Germinal center (tissue), 1 donor: ENCODE results near the gene CYP1B1.

Source experiments
- DNase-seq: peaks from one replicate; pipeline ENCODE4 v3.0.0; 2012; ENCODE audit warnings: mixed read lengths, low spot score

Gene CYP1B1

DNA sequence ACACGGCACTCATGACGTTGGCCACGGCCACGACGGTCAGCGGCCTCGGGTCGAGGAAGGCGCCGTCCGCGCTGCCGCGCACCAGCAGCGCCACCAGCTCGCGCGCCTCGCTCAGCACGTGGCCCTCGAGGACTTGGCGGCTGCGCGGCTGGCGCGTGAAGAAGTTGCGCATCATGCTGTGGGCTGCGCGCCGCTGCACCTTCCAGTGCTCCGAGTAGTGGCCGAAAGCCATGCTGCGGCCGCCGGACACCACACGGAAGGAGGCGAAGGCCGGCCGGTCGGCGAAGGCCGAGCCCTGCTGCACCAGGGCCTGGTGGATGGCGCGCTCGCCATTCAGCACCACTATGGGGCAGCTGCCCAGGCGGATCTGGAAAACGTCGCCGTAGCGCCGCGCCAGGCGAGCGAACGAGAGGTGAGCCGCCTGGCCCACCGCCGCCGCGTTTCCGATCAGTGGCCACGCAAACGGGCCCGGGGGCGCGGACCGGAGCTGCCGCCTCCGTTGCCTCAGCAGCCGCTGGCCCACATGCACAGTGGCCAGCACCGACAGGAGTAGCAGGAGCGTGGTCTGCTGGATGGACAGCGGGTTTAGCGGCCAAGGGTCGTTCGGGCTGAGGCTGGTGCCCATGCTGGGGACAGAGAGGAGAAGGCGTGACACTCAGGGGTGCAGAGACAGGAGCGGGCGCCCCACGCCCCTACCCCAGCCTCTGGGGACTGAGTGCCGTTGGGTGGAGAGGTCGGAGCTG lies 1.0 kb downstream of the CYP1B1 start:
- DNase-seq = no peak

DNA sequence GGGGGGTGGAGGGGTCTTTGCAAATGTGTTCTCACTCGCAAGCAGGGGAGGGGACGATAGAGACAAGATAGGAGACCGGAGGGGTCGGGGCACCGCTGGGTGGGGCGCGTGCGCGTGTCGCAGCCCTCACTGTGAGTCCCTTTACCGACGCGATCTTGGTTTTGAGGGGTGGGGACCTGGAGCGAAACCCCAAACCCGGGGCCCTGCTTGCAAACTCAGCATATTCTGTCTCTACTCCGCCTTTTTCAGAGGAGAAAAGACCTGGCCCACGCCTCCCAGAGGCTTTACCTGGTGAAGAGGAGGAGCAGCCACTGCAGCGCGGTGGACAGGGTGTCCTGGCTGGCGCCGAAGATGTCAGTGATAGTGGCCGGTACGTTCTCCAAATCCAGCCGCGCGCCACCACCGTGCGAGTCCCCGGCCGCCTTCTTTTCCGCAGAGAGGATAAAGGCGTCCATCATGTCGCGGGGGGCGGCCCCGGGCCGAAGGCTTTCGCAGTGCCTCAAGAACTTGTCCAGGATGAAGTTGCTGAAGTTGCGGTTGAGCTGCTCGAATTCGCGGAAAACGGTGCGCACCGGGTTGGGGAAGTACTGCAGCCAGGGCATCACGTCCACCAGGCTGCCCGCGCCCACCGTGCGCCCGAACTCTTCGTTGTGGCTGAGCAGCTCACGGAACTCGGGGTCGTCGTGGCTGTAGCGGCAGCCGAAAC lies 1.7 kb downstream of the CYP1B1 start:
- no peak for DNase-seq

GRCh38 chr2:38073211-38074057 lies 2.5 kb downstream of the CYP1B1 start:
- no peak for DNase-seq

- DNase-seq = no peak
These were observed 5.5 kb downstream of the CYP1B1 start for GRCh38 chr2:38070438-38070837.

- DNase-seq = no peak
These were observed 7.7 kb downstream of the CYP1B1 start for GRCh38 chr2:38068234-38068633.

GRCh38 chr2:38066421-38067115 lies 9.4 kb downstream of the CYP1B1 start:
- DNase-seq = no peak

GRCh38 chr2:38065502-38066135 lies 10.3 kb downstream of the CYP1B1 start:
- DNase-seq = no peak

- DNase-seq = no peak
These were observed 11.0 kb downstream of the CYP1B1 start for GRCh38 chr2:38064801-38065501.

GRCh38 chr2:38060236-38061018 lies 15.5 kb downstream of the CYP1B1 start:
- no peak for DNase-seq

GRCh38 chr2:38057651-38058410 lies 18.1 kb downstream of the CYP1B1 start:
- no peak for DNase-seq

DNA sequence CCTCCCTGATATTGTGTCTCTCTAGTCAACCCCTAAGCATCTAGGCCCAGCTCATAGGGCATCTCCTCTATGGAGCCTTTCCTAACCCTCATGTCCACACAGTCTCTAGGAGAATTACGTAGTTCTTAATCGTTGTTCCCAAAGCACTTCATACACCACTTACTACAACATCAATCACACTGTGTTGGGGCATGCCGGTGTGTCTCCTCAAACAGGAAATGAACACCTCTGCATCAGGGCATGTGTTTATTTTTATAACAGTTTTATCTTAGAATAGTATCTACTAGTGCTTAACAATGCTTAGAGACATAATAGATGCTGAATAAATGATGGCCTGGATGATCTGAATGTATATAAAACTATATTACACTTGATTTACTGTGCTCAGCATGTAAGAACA lies 19.7 kb downstream of the CYP1B1 start:
- no peak for DNase-seq

DNA sequence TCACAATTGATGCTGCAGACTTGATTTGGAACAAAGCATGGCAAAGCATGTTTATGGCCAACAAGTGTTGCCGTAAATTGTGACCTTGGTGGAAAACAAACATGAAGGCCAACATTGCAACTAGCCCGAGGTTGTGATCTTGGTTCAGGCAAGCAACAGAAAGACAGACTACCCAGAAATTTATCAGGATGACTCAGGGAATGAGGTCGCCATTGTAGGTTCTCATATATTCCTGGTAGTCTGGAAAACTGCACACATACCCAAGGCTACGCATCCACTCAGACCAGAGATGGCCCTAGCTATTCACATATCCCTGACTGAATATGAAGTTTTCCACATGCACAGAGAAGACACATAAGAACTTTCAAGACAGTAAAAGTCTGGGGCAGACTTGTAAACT lies 30.1 kb downstream of the CYP1B1 start:
- no peak for DNase-seq

GRCh38 chr2:38039121-38039910 lies 36.6 kb downstream of the CYP1B1 start:
- no peak for DNase-seq

DNA sequence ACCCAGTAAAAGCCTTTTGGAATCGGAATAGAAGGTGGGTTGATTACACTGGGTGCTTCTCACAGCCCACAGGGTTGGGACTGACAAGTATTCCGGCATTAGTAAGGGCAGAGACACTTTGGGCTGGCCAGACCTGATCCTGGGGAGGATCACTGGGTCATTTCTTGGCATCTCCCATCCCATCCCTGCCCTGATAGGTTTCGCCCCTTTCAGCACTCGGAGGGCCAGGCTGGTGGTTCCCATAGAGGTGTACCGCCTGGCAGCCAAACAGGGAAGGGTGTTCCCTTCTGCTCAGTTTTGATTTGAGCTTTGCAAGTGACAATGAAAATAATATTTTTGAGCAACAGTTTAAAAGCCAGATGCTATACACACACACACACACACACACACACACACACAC lies 37.3 kb downstream of the CYP1B1 start:
- no peak for DNase-seq

GRCh38 chr2:38037757-38038621 lies 38.0 kb downstream of the CYP1B1 start:
- peak; percentile 13 for DNase-seq

GRCh38 chr2:38037325-38037724 lies 38.6 kb downstream of the CYP1B1 start:
- DNase-seq = no peak

GRCh38 chr2:38035968-38036367 lies 40.0 kb downstream of the CYP1B1 start:
- DNase-seq = no peak

DNA sequence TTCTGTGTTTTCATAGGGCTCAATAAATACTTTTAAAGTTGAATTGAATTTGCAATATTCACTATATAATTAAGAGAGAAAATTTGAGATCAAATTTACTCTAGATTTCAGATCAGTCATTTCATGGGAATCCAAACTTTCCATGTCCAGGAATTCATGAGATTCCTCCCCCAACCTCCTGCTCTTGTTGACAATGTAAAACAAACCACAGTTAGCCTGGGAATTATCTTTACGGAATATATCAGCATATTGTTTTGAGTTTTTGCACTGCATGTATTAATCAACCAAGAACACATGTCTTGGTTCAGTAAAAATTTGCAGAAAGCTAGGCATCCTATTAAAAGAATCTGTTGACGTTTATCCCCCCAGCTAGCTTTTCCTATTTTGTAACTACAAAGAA lies 42.3 kb downstream of the CYP1B1 start:
- no peak for DNase-seq
